Measurements from ENCODE around the gene UBR1. TPM values are rescaled to one million over a fixed set of nuclear protein-coding genes. Genes with fewer than 3 reads are reported as not detected.

Gene UBR1
- total RNA-seq, 4 donors from 2014 or later, result 11.6 to 38.2 (median 17.2) TPM

- H3K4me3 ChIP-seq (ENCODE audit: low read depth, poor library complexity, severe bottlenecking), result no peak overlapping the region
- WGBS, 2 donors, result 73 to 80% methylated on average over 2 of the region's 2 CpGs
- TF ChIP-seq CTCF (IDR thresholded peaks at IDR 0.05), result no peak
- no peak for TF ChIP-seq POLR2A (IDR thresholded peaks at IDR 0.05)
- no peak for DNase-seq (ENCODE audit: low spot score in 2 of 2)
- intact Hi-C loops (cut with DNase I; ENCODE audit: low total_unique reads), result no loop called here
Measured at GRCh38 chr15:43071451-43071850, 34.4 kb downstream of the UBR1 start.

GRCh38 chr15:43070893-43071292 lies 34.9 kb downstream of the UBR1 start:
- intact Hi-C loops (cut with DNase I; ENCODE audit: low total_unique reads), result no loop called here
- 91 to 93% methylated on average over 6 of the region's 6 CpGs for WGBS, 2 donors
- no peak overlapping the region for H3K4me3 ChIP-seq (ENCODE audit: low read depth, poor library complexity, severe bottlenecking)
- TF ChIP-seq CTCF (IDR thresholded peaks at IDR 0.05) (no peak), POLR2A (IDR thresholded peaks at IDR 0.05) (no peak)
- DNase-seq (ENCODE audit: low spot score in 2 of 2), result no peak

- intact Hi-C loops (cut with DNase I; ENCODE audit: low total_unique reads), result no loop called here
- H3K4me3 ChIP-seq (ENCODE audit: low read depth, poor library complexity, severe bottlenecking), result no peak overlapping the region
- 91 to 96% methylated on average over 4 of the region's 4 CpGs for WGBS, 2 donors
- TF ChIP-seq CTCF (IDR thresholded peaks at IDR 0.05) (no peak), POLR2A (IDR thresholded peaks at IDR 0.05) (no peak)
- DNase-seq (ENCODE audit: low spot score in 2 of 2), result no peak
Measured at GRCh38 chr15:43070249-43070648, 35.6 kb downstream of the UBR1 start.

- TF ChIP-seq POLR2A (IDR thresholded peaks at IDR 0.05) (no peak), CTCF (IDR thresholded peaks at IDR 0.05) (no peak)
- no peak for DNase-seq (ENCODE audit: low spot score in 2 of 2)
- WGBS, 2 donors, result 84 to 85% methylated on average over 8 of the region's 8 CpGs
- no peak overlapping the region for H3K4me3 ChIP-seq (ENCODE audit: low read depth, poor library complexity, severe bottlenecking)
- intact Hi-C loops (cut with DNase I; ENCODE audit: low total_unique reads), result no loop called here
Measured at GRCh38 chr15:43067717-43068461, 37.9 kb downstream of the UBR1 start.

GRCh38 chr15:43056696-43057095 lies 49.1 kb downstream of the UBR1 start:
- no peak overlapping the region for H3K4me3 ChIP-seq (ENCODE audit: low read depth, poor library complexity, severe bottlenecking)
- DNase-seq (ENCODE audit: low spot score in 2 of 2), result no peak
- TF ChIP-seq POLR2A (IDR thresholded peaks at IDR 0.05) (no peak), CTCF (IDR thresholded peaks at IDR 0.05) (no peak)
- intact Hi-C loops (cut with DNase I; ENCODE audit: low total_unique reads), result no loop called here

- TF ChIP-seq POLR2A (IDR thresholded peaks at IDR 0.05) (no peak), CTCF (IDR thresholded peaks at IDR 0.05) (no peak)
- 68 to 71% methylated on average over 1 of the region's 1 CpG for WGBS, 2 donors
- intact Hi-C loops (cut with DNase I; ENCODE audit: low total_unique reads), result no loop called here
- no peak for DNase-seq (ENCODE audit: low spot score in 2 of 2)
- no peak overlapping the region for H3K4me3 ChIP-seq (ENCODE audit: low read depth, poor library complexity, severe bottlenecking)
Measured at GRCh38 chr15:43052860-43053259, 53.0 kb downstream of the UBR1 start.
